Pulmonary artery endothelial cell (primary cell): ENCODE results near the gene SENP7. TPM values are rescaled to one million over a fixed set of nuclear protein-coding genes. Genes with fewer than 3 reads are reported as not detected.
"Not testable (repeated sequence)": the region's sequence is repeated elsewhere in the genome, so short reads cannot be mapped to it uniquely, and the experiment has no call there.

Experiments used
- DNase-seq: peaks from one replicate; pipeline ENCODE4 v3.0.0-alpha.2; 2011; ENCODE audit warnings: low read depth, low spot score
- total RNA-seq: library from RNA; depleted of rRNA; stranded (reverse); fragments of >200 nt; gene quantifications from 2 replicates; pipeline ENCODE4 v1.2.3, GENCODE V29; 2014

The SENP7 gene, protein sequence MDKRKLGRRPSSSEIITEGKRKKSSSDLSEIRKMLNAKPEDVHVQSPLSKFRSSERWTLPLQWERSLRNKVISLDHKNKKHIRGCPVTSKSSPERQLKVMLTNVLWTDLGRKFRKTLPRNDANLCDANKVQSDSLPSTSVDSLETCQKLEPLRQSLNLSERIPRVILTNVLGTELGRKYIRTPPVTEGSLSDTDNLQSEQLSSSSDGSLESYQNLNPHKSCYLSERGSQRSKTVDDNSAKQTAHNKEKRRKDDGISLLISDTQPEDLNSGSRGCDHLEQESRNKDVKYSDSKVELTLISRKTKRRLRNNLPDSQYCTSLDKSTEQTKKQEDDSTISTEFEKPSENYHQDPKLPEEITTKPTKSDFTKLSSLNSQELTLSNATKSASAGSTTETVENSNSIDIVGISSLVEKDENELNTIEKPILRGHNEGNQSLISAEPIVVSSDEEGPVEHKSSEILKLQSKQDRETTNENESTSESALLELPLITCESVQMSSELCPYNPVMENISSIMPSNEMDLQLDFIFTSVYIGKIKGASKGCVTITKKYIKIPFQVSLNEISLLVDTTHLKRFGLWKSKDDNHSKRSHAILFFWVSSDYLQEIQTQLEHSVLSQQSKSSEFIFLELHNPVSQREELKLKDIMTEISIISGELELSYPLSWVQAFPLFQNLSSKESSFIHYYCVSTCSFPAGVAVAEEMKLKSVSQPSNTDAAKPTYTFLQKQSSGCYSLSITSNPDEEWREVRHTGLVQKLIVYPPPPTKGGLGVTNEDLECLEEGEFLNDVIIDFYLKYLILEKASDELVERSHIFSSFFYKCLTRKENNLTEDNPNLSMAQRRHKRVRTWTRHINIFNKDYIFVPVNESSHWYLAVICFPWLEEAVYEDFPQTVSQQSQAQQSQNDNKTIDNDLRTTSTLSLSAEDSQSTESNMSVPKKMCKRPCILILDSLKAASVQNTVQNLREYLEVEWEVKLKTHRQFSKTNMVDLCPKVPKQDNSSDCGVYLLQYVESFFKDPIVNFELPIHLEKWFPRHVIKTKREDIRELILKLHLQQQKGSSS
- total RNA-seq = 8.0 and 16.6 TPM in 2 replicates

DNA sequence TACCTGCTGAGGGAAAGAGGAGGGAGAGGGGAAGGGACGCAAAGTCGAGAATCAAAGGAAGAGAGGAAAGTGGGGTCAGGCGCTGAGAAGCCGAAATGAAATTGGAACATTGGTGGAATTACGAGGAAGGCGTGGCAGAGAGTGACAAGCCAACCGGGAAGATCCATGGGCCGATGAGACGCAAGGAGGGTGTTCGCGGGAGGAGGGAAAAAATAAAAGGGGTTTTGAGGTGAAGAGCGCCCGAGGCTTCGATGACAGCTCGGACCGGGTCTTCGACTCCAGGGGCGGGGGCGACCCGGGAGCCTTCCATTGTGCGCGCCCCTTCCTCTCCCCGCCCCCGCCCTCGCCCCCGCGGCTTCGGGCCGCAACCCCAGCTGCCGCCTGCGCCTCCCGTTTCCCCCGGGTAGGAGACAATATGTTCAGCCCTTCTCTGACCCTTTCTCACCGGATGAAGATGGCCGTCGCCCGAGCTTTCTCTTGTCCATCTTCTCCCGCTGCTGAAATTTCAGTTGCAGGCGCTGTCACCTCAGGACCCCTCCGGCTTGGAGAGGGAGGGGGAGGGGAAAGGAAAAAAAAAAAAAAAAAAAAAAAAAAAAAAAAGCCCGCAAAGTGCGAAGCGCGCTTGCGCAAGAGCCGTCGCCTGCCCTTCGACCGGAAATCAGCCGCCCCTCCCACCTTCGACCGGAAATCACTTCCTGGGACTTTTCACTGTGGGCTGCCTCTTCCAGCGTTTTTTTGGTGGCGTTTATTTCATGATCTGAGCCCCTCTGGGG is at the start of gene SENP7:
Gene SENP7, minus strand, starts transcription at position 567 of the 773 bp plus-strand sequence. Its CDS starts 82 bp downstream, at position 485.
- DNase-seq = peak; percentile 47

DNA sequence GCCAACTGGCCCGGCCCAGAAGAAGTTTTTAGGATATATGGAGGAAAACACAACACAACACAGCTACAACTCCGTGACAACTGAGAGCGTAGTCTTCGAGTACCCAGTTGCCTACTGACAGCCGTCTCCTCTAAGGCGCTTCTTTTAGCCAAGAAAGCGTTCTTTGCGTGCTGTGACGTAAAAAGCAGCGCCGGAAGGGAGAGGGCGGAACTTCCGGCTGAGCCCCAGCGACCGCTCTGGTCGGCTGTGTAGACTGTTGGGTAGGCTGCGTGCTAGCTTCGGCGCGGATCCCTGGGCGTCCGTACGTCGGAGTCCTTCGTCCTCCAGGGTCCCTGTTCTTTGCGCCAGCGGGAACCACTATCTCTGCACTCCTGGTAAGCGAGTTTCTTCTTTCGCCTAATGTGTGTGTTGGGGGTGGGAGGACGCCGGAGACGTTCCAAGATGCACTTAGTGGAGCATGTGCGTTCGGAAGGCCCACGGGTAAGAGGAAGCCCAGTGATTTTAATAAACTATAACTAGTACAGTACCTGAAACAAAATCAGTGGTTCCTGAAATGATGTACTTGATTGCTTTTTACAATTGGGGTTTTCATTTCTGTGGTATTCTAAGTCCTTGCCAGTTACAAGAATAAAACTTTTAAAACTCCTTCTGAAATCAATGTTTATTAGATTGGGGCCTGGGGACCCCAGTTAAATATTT is 48.8 kb upstream of the SENP7 start, which contains the start of gene TRMT10C:
Gene TRMT10C, plus strand, starts transcription at position 239 of the 699 bp plus-strand sequence. CDS start 2,914 bp downstream, outside the sequence.
- DNase-seq = peak; percentile 73

DNA sequence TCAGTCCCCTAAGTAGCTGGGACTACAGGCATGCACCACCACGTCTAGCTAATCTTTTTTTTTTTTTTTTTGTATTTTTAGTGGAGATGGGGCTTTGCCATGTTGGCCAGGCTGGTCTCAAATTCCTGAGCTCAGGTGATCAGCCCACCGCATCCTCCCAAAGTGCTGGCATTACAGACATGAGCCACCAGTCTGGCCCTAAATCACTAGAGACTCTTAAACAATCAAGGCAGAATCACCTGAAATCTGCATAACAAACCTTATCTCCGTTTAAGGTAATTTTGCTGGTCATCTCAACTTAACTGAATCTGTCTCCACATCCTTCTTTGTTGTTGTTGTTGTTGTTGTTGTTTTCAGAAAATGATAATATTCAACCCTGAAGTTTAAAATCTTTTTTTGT is 43.1 kb upstream of the SENP7 start:
- no peak for DNase-seq

DNA sequence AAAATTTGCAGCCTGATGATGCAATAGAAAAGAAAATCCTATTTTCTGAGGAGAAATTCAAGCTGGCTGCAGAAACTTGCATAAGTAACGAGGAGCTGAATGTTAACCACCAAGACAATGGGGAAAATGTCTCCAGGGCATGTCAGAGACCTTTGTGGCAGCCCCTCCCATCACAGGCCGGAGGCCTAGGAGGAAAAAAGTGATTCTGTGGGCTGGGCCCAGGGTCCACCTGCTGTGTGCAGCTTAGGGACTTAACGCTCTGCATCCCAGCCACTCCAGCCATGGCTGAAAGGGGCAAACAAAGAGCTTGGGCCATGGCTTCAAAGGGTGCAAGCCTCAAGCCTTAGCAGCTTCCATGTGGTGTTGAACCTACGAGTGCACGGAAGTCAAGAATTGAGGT is 40.4 kb upstream of the SENP7 start:
- not testable (repeated sequence) for DNase-seq

DNA sequence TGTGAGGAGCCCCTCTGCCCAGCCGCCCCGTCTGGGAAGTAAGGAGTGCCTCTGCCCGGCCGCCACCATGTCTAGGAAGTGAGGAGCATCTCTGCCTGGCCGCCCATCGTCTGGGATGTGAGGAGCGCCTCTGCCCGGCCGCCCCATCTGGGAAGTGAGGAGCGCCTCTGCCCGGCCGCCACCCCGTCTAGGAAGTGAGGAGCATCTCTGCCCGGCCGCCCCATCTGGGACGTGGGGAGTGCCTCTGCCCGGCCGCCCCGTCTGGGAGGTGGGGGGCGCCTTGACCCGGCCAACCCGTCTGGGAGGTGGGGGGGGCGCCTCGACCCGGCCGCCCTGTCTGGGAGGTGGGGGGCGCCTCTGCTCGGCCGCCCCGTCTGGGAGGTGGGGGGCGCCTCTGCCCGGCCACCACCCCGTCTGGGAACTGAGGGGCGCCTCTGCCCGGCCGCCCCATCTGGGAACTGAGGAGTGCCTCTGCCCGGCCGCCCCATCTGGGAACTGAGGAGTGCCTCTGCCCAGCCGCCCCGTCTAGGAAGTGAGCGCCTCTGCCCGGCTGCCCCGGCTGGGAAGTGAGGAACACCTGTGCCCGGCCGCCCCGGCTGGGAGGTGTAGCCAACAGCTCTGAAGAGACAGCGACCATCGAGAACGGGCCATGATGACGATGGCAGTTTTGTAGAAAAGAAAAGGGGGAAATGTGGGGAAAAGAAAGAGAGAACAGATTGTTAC is 38.5 kb upstream of the SENP7 start:
- DNase-seq = not testable (repeated sequence)

DNA sequence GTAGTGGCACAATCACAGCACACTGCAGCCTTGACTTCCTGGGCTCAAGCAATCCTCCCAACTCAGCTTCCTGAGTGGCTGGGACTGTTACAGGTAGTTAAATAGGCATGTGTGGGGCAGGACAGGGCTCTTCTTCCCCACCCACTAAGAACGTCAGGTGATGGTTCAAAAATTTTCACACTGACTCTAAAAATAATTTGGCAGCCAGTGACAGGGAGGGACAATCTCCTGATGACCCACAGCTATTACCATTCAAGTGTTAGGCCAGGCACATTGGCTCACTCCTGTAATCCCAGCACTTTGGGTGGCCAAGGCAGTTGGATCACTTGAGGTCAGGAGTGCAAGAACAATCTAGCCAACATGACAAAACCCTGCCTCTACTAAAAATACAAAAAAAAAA is 36.5 kb upstream of the SENP7 start:
- DNase-seq = no peak

DNA sequence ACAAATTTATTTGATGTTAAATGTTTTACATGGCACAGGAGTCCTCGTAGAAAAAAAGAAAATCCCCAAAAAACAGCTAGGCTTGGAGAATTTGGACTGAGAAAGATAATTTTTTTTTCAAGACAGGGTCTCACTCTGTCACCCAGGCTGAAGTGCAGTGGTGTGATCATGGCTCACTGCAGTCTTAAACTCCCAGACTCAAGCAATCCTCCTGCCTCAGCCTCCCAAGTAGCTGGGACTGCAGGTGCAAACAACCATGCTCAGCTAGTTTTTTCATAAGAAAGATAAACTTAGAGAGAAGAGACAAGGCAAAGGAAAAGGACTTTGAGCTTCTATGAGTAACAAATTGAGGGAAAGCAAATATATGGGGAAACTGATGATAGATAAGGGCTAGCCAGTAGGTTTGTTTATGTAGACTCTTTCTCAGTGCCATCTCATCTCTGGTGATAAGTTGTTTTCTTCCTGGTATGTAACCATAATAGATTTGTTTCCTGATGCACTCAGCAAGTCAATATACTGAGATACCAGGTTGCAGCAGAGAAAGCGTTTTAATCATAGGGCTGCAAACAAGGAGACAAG is 35.6 kb upstream of the SENP7 start:
- no peak for DNase-seq

DNA sequence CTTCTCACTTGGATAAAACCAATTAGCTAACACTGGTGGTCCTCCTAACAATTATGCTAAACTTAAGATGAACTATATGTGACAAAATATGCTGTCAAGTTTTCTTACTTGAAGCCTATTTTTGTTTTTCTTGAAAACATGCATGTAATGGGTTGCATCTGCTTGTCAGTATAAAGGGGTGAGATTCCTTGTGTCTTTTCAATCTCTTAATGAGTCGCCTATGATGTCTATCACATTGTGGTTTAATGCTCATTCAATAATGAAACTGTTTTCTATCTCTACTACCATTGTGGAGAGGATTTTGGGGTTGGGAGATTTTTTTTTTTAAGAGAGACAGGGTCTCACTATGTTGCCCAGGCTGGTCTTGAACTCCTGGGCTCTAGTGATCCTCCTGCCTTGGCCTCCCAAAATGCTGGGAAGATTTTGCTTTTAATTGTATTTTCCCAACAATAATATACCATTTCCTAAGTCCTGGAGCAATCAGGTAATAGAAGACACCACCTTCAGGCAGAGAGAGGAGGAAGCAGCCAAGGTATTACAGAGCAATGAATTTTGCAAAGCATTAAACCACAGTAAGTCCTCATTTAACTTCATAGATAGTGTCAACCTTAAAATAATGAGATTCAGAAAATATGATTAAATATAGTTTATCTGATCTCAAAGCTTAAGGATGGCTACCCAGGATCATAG is 31.3 kb upstream of the SENP7 start:
- no peak for DNase-seq

DNA sequence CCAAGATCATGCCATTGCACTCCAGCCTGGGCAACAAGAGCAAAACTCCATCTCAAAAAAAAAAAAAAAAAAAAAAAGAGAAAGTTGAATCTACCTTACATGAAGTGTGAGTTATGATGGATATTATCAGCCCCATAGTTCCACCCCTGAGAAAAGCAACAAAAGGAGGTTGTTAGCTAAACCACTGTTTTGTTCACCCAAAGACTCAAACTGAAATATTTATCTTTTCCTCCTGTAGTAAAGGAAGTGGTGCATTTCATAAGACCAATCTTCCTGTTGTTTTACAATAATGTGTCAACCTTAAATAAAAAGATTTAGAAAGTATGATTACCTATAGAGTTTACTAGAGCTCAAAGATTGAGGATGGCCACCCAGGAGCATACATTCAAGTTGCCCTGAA is 29.9 kb upstream of the SENP7 start:
- DNase-seq = no peak

DNA sequence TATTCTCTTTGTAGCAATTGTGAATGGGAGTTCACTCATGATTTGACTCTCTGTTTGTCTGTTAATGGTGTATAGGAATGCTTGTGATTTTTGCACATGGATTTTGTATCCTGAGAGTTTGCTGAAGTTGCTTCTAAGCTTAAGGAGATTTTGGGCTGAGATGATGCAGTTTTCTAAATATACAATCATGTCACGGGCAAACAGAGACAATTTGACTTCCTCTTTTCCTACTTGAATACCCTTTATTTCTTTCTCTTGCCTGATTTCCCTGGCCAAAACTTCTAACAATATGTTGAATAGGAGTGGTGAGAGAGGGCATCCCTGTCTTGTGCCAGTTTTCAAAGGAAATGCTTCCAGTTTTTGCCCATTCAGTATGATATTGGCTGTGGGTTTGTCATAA is 23.9 kb upstream of the SENP7 start:
- not testable (repeated sequence) for DNase-seq

DNA sequence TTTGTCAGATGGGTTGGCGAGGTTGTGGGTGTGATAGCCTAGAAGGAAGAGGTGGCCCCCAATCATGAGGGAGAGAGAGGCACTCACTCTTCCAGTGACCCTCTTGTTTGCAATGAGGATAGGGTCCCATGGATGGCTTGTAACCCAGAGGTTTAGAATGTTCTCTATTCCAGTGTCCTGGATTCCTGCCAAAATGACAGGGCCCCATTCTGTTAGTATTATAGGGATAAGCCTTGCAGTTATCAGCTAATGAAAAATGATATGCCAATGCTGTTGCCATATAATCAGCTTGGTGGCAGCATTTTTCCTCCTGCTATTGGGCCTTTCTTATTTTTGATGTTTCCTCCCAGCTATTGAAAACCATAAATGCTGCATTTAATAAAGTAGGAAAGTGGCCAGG is 23.3 kb upstream of the SENP7 start:
- no peak for DNase-seq

DNA sequence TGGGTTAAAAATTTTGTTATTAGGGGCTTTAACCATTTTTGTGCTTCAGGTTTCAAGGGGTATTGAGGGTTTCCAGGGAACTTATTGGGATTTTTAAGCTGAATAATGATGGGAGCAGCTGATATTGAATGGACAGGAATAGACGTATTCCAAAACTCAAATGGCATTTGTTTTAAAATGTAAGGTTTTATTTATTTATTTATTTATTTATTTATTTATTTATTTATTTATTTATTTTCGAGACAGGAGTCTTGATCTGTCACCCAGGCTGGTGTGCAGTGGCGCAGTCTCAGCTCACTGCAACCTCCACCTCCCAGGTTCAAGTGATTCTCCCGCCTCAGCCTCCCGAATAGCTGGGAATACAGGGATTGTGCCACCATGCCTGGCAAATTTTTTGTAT is 22.2 kb upstream of the SENP7 start:
- DNase-seq = no peak

DNA sequence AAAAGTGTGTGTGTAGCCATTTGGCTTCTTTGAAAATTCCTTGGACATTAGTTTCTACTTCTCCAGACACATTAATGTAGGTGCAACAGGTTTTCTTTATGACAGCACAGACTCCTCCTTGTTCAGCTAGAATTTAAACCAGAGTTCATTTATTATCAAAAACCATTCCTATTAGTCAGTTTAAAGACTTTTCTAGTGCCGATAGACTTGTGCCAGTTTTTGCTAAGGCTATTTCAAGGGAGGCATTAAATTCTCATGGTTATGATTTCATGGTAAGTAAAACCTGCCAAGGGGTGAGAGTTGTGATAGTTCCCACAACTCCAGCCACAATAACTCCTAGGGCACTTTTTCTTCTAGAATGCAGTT is 20.6 kb upstream of the SENP7 start:
- no peak for DNase-seq

DNA sequence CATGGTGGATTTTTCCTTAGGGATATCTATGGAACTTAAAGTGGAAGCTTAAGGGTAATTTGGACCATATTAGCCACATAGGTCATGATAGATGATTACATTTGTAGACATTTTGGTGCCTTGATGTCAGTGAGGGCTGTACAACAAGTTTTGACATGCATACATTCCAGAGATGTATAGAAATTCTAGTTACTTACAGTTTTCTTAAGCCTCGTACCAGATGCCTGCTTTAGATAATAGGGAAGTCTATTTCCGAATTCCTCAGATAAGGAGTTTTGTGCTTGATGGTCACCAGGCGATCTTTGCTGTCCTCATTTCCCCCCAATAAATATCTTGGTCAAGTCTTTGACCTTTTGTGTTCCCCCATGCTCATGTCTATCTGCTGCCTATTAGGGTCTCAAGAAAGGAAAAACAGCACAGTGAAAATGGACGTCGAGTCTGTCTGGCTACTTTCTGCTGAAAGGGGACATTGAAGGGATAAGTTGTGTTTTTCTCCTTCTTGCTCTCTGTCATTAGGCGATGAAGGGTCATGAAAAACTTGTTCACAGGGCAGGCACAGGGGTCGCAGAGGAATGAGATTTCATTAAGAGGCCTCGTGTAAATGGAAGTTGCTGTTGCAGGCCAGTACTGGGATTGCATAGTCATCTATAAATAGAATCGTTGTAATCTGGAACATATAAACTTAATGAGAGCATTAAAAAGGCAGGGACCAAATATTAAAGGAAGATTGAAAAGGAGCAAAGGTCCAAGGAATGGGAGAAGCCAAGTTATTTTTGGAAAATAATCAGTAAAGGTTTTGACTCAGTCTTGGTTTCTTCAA is 20.0 kb upstream of the SENP7 start:
- no peak for DNase-seq

DNA sequence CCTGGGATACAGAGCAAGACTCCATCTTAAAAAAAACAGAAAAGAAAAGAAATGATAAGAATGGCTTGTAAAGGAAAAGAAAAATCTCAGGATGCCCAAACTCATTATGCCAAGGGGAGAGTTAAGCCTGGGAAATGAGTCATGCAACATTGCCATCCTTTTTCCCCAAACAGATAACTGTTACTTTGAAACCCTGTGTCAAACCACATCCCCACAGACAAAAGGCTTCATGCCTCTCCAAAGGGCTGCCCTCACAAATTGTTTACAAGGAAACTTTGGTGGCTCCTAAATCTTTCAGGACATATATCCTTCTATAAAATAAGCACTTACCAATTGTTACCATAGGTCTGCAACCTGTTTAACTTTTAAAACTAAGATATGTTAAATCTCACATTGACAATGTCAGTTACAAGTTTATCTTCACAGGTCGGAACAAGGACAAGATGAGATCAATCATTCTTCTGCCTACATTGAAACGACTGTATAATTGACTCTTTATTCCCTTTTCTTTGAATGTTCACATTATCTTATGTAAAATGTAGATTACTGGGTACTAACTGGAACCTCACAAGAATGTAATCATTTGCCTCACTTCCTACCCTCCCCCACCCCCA is 18.6 kb upstream of the SENP7 start:
- DNase-seq = no peak

DNA sequence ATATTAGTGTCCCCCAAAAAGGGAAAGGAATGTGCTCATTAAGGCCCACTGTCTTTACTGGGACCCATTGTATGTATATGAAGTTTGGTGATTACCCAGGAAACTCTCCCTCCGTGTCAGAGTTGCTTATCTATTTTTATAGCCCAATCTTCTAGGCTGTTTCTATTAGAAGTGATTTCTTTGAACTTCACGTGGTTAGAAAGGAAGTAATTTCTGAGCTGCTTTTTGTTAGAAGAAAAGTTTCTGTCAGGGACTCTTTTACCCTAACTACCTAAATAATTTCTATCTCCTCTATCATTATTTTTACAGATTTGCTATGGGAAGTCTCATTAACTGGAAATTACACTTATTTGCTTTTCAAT is 17.7 kb upstream of the SENP7 start:
- no peak for DNase-seq

DNA sequence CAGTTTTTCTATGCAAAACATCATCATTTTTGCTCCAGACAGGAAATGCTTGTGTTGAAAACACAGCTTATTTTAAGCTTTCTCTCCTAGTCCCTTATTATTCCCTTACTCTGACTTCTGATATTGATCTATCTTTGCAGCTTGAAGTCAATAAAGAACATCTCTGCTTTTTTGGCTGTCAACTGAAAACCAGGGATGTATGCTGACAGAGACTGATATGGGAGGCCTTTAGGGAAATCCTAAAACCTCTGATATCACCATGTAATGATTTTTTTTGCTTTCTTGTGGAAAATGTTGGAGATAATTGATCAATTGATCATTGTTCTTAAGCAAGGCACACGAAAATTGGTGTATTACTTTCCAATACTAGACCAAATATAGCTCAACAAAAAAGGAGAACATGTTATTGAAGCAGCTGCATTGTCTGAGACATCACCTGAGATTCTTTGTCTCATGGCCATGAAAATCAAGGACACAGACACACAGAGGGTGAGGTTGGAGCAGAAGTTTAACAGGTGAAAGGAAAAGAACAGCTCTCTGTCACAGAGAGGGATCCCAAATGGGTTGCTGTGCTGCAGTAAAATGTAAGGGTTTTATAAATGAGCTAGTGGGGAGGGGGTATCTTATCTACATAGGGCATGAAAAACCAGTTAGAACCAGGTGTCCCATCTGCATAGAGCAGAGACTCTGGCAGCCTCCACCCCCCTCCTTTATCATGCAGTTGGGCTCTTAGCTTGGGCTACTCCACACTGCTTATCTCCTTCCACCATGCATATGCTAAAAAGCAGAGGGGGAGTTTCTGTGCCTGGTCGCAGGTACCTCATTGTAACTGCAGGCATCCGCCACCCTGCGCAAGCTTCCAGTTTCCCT is 17.0 kb upstream of the SENP7 start:
- no peak for DNase-seq
